Stimulated activated CD8-positive, alpha-beta memory T cell treated with anti-CD3 and anti-CD28 coated beads, Interleukin-4, amount 100 ng/mL, for 24 hours (primary cell): ENCODE measurements around the gene LCN1.

Source experiments
- DNase-seq: peaks from one replicate; pipeline ENCODE4 v3.0.0-alpha.2; 2020; ENCODE audit warnings: low read depth

Gene LCN1

GRCh38 chr9:135567311-135567710, 46.1 kb downstream of the LCN1 start:
- DNase-seq = no peak

GRCh38 chr9:135568026-135568425, 46.8 kb downstream of the LCN1 start:
- no peak for DNase-seq

- DNase-seq = no peak
These were observed 49.2 kb downstream of the LCN1 start for GRCh38 chr9:135570456-135570855.

GRCh38 chr9:135572233-135572632, 51.0 kb downstream of the LCN1 start:
- no peak for DNase-seq

GRCh38 chr9:135573124-135573523, 51.9 kb downstream of the LCN1 start:
- no peak for DNase-seq

- DNase-seq = no peak
These were observed 53.1 kb downstream of the LCN1 start for GRCh38 chr9:135574331-135574730.

GRCh38 chr9:135574943-135575342, 53.7 kb downstream of the LCN1 start:
- DNase-seq = no peak
